ENCODE data around the gene SPSB4.

The SPSB4 gene

DNA sequence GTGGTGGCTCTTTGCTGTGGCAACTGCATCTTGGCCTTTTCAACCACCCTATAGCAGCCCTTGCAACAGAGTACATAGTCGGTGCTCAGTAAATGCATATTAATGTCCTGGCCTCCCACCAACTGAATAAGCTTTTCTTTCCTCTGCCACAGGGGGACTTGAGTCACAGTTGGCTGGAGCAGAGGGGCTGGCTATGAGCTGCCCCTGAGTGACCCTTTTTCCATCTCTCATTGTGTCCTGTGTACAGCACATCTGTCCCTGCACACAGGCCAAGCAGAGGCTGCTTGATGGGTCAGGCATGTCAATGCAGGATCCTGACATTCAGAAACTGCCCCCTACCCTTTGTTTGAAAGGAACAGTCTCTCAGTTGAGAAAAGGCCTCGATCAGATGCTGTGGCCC lies 22.4 kb downstream of the SPSB4 start:
- no peak for FAIRE-seq
- no peak for DNase-seq (ENCODE audit: low spot score)

DNA sequence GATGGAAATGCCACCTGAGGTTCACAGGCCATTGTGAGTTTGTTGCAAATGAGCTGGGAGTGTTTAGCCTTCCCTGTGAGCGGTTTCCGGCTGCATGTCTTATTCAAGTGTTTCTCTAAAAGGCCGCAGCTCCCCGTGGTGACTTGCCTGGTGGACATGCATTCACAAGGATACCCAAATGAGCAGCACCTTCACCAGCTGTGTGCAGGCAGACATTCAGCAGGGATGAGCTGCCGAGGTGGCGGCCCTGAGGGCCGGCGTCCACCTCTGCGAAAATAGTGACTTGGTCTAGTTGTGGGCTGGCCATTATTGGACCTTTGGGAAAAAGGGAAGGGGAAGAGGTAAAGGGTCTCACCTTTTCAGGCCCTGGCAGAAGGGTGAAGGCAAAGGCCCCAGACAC lies 23.4 kb downstream of the SPSB4 start:
- FAIRE-seq (no peak), DNase-seq (ENCODE audit: low spot score) (no peak)

DNA sequence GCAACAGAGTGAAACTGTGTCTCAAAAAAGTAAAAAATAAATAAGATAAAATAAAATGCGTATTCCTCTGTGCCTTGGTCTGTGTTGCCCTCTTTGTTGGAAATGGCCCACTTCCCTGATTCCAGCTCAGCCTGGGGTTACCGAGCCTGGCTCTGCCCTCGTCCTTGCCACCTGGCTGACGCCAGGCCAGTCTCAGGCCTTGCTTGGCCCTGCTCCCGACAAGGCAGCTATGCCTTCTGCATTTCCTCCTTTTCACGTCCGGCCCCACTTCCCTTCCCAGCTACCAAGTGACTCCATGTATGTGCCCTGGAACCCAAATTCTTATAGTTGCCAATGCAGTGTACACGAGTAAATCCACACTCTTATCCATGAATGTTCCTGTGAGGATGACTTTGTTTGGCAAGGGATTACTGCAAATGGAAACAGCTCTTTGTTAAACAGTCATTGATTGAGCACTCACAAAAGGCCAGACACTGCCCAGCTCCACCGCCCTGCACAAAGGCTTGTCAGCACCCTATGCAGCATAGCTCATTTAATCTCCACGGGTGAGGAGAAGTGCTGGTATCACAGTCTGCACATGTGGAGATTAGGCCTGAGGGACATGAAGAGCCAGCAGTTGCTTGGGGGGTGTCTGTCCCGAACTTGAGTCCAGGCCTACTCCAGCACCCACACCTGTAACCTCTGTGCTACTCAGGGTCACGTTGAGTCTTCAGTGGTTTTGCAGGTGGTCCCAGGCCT lies 25.1 kb downstream of the SPSB4 start:
- no peak for FAIRE-seq
- DNase-seq (ENCODE audit: low spot score), result no peak

DNA sequence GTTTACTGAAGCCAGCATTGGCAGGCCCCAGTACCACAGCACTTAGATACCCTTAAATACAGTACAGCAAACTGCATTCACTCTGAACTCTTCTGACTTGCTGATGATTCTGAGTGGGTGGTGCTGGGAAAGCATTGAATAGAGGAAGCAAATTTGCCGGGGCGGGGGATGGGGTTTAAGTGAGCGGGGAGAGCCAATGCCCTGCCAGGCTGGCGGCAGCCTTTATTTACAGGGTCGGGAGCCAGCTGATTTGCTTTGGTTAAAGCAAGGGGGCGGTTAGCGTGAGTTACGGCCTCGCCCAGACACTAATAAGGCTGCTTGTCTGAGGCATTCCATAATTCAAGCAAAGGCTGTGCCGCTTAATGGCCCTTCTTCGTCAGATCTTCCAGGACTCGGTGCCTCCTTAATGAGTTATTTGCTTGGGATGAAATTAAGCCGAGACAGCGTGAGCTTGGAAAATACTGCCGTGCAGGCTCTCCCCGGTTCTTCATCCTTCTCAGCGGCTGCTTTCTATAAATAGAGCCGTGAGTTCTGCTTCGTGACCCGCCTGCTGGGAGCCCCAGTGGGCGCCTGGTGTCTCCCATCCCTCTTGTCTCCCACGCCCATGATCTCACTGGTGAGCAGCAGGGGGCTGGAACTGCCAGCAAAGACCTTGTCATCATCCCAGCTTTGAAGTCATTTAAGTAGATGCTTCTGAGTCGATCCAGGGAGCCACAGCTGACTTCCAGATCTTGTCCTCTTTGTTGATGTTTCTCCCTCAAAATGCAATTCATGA lies 25.8 kb downstream of the SPSB4 start:
- no peak for DNase-seq (ENCODE audit: low spot score)

DNA sequence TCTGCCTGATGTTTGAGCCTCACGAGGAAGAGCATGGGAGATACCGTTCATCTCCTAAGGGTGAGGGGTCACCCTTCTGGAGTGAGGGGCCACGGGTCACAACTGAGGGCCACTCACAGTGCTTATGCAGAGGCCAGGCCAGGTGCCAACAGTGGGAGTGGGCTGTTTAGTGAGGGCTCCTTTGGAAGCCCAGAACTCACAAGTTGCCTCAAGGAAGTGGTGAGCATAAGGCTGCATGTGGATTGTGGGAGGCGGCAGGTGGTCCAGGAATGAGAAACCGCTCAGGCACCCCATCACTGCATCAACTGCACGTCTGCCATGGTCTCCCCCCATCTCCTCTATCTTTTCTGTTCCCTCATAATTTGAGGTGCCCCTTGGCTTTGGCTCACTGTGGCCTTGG lies 26.5 kb downstream of the SPSB4 start:
- no peak for FAIRE-seq
- no peak for DNase-seq (ENCODE audit: low spot score)

More for the DNA sequence above, 25.8 kb downstream of the SPSB4 start:
- FAIRE-seq, result no peak

DNA sequence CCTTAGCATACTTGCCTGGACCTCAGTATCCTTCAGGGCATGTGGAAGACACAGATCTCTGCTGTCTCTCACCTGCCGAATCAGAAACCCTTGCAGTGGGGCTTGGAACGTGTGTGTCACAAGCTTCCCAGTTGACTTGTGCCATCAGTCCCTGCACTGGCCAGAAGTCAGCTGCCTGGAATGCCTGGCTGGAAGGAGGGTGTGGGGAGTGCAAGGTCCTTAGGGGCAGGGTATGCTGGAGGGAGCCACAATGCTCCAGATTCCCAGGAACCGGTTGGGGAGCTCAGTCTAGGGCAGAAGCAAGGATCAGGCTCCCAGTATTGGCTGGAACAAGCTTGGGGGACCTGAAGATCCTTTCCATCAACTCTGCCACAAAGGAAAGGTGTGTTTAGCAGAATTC lies 27.1 kb downstream of the SPSB4 start:
- no peak for FAIRE-seq
- DNase-seq (ENCODE audit: low spot score), result no peak

DNA sequence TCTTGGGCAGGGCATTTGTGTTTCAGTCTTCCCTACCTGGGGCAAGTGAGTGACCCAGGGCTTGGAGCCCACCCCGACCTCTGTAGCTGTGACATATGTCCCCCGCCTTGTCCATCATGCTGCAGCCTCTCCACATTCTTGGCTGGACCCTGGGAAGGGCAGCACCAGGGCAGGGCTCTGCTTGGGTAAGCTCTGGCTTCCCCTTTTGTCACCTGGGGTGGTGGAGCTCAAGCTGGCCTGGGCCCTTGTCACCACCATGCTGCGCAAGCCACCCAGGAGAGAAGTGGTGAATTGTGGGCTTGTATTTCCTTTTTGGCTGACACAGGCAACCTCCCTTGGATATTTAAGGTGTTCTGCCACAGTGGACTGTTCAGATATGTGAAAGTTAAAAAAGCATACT lies 29.3 kb downstream of the SPSB4 start:
- FAIRE-seq (no peak), DNase-seq (ENCODE audit: low spot score) (no peak)

DNA sequence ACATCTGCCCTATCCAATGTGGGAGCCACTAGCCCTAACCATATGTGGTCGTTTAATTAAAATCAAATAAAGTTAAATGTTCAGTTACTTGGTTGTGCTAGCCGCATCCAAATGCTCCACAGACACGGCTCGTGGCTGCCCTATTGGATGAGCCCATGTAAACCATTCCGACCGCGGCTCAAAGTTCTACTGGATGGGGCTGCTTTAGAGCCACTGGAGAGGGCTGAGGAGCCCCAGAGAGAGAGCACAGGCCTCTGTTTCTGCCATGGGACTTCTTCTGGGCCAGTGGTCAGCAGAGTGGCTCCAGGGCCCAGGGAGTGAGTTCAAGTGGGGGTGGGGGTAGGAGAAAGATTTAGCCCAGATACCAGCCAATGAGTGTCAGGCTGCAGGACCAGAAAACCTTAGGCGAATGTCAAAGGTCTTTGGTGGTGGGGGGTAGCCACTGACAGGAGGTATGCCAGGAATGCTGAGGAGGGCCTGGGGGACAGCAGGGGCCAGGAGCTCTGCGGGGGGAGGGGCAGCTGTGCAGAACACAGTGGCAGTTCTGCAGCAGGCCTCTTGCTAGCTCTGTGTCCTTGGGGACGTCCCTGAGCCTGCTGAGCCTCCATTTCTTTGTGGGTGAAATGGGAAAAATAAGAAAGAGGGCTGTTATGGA lies 30.1 kb downstream of the SPSB4 start:
- FAIRE-seq, result no peak
- no peak for DNase-seq (ENCODE audit: low spot score)

DNA sequence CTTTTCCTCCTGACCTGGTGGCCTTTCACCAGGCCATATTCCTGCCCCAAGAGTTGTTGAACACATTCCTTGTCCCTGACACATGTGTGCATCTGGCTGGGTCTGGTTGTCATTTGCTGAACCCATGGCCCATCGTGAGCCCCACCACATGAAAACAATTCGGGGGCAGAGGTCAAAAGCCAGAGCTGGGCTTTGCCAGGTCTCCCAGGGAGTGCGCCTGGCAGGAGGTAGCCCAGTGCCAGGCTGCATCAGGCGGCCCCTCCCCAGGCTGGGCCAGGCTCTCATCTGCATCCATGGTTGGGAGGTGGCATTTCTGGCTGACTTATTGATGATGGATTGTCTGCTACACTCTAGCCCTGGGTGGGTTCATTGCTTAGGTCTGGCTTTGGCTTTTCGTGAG lies 30.9 kb downstream of the SPSB4 start:
- DNase-seq (ENCODE audit: low spot score) (no peak), FAIRE-seq (no peak)

DNA sequence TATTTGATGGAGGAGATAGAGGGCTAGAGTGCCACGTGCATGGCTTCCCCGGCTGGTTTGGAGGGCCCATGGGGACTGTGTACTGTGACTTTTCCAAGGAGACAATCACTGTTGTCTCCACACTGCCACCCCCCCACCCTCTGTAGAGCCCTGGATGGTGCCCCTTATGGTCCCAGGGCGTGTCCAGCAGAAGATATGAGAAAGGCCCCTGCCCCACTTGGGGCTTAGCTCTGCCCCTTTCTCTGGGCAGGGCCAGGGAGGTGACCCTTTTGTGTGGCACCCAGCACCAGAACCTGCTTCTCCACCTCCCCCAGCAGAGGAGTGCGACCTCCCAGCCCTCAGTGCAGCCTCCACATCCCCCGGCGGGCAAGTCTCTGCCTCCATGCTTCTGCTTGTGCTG lies 32.1 kb downstream of the SPSB4 start:
- DNase-seq (ENCODE audit: low spot score) (no peak), FAIRE-seq (no peak)

DNA sequence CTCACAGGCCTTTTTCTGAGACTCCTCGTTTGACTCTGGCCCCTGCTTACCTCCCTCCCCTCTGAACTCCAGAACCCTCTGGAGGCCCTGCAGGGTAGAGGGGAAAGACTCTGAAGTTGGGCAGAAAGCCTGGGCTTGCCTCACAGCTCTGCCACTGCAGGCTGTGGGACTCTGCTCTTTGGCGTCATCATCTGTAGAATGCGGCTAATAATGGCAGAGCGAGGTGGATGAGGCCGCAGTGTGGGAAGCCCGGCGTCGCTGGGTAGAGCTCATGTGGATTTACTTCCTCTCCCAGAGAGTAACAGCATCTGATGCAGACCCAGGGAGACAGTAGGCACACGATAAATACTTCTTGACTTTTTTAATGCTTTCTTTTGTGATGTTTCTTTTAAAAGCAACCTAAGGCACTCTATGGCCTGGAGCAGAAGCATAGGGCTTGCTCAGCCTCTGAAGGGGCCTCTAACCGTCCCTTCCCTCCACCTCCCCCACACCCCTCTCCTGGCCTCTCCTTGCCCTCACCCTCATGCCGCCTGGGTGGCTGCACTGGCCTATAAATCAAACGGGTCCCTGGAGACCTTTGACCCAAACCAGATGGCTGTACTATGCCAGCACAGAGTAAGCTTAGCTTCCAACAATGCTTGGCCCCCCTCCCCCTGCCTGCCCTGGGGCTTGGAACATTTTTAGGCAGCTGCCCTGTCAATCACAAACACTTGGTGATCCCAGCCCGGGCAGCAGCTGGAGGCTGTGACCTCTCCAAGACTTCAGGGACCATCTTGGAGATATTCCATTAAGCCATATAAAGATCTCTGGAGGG lies 32.9 kb downstream of the SPSB4 start:
- DNase-seq (ENCODE audit: low spot score) (no peak), FAIRE-seq (no peak)

DNA sequence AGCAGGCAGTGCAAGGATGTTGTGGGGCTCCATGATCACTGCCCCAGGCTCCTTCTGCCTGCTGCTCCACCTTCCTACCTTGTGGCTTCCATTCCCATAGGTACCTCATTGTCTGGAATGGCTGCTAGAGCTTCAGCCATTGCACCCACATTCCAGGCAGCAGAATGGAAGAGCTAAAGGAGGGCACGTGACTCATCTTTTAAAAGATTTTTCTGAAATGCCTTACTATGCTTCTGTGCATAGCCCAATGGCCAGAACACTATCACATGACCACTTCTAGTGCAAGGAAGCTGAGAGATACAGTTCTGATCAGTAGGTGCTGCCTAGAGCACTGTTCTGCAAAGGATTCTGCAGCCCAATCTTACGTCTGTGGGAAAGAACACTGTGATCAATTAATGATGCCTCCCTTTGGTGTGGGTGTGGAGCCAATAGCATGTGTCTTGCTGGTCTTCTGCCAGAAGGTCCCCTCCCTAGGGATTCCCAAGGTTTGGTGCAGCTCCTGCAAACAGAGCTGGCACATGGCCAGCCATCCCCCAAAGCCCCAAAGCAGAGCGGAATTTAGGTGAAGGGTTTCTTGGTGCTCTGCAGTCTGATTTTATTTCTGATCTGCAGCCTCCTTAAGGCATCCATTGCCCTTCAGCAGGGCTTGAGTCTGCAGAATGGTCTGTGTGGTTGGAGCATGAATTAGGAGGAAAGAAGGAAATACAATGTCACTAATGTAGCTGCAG lies 34.4 kb downstream of the SPSB4 start:
- FAIRE-seq (no peak), DNase-seq (ENCODE audit: low spot score) (no peak)

DNA sequence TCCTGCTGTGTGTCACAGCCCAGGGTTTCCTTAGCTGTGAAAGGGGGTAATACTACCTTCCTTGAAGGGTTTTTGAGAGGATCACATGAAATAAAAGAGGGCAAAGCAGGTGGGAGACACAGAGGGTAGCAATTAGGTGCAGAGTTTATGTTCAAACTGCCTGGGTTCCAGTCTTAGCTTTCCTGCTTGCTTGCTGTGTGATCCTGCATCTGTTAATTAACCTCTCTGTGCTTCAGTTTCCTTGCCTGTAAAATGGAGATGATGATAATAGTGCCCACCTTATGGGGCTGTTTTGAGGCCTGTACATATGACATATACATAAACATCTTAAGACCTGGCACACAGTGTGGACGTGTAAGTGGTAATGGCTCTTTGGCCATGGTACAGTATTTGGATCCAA lies 35.0 kb downstream of the SPSB4 start:
- DNase-seq (ENCODE audit: low spot score), result no peak
- no peak for FAIRE-seq

DNA sequence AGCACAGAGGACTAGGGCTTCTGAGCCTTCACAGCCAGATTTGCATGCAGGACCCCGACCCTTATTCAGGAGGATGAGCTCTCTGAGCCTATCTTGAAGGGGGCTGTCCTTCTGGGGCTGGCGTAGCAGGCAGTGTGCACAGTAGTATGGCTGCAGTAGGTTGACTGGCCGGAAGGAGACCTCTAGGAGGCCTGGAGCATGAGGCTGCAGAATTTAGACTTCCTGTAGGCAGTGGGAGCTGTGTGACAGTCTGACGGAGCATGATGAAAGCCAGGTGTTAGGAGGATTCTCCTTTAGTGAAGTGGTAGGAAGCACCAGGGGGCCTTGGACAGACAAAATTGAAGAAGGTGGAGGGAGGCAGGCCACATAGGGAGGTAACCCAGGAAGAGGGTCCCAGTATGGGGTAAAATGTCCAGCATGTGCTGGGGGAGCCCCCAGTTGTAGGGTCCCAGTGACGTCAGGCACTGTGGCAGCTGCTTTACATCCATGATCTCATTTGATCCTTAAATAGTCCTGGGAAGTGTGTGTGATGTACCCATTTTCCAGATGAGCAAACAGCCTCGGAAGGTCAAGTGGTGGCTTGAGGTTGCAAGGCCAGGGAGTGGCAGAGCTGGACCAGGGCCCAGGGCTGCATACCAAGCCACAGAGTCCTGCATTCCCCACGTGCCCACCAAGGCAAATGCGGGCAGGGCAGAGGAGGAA lies 36.1 kb downstream of the SPSB4 start:
- DNase-seq (ENCODE audit: low spot score), result no peak
- FAIRE-seq, result no peak

DNA sequence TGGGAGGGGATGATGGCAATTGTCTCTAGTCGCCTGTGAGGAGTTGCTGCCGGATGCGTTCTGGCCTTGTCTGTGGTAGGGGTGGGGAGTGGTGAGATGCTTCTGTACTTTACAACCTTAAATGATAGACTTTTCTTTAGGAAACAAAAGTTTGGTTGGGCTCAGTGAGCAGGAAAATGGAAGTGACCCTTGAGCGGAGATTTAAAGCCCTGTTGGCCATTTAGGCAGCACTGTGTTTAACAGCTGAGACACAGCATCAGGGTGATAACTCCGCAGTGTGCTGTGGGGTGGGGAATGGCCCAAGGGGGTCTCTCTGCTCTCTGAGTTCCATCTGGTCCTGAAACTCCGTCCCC lies 36.6 kb downstream of the SPSB4 start:
- FAIRE-seq, result no peak
- no peak for DNase-seq (ENCODE audit: low spot score)

DNA sequence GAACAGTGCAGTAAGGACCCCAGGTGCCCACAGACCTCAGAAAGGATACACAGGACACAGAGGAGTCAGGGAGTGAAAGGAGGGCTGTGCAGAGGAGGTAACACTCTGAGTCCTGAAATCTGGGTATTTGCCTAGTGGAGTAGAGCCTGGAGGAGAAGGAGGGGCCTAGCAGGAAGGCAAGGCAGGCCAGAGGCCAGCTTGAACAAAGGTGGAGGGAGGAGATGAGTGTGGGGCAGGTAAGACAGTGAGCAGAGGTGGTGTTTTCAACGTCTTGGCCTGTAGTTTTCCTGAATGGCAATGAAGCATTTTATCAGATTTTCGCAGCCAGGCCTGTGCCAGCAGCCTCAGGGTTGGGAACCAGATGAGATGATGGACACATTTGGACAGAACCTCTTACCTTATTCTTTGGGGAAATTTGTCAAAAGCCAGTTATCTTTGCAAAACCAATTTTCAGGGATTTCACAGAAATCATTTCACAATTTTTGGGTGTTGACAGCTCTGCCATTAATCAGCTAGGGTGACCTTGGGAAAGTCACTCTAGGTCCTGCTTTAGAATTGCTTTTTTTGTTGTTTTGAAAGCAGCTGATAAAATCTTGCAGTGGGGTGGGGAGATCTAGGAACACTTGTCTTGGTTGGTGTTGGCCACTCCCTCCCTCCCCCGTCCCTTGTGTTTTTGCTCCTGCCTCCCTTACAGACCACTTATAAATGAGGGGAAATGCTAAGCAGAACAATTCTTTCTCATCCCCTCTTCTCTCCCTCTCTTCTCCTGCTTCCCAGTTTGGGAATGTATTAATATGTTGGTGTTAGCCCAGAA lies 38.4 kb downstream of the SPSB4 start:
- FAIRE-seq, result no peak

DNA sequence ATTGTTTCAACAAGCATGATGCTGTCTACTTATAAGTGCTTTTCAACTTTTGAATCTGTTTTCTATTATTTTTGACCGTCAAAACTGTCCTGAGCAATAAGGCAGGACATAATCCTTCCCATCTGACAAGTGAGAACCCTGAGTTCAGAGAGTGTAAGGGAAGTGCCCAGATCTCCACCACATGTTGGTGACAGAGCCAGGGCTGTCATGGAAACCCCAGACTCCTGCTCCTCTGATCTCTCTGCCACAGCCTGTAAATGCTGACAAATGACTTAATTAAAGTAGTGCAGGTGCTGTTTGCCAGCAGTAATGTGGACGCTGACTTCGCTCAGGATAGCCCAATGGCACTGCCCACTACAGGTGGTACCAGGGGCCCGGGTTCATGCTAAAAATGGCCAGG lies 40.3 kb downstream of the SPSB4 start:
- DNase-seq (ENCODE audit: low spot score) (no peak), FAIRE-seq (no peak)

More for the DNA sequence above, 38.4 kb downstream of the SPSB4 start:
- DNase-seq (ENCODE audit: low spot score), result no peak

DNA sequence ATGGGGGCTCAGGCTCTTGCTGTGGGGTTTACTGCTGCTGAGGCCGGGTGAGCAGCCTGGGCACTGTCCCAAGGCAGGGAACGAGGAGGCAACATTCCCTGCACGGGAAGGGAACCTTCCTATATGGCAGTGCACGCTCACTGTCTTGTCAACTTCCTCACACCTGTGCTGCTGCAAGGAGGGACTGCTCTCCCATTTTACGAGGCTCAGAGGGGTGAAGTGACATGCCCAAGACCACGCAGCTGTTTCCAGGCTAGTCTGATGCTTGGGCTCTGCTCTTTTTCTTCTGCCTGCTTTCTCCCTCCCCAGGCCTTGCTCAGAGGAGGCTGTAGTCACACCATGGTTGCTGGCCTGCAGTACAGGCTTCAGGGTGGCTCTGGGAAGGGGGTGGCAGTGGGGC lies 41.5 kb downstream of the SPSB4 start:
- FAIRE-seq, result no peak
- DNase-seq (ENCODE audit: low spot score), result no peak

DNA sequence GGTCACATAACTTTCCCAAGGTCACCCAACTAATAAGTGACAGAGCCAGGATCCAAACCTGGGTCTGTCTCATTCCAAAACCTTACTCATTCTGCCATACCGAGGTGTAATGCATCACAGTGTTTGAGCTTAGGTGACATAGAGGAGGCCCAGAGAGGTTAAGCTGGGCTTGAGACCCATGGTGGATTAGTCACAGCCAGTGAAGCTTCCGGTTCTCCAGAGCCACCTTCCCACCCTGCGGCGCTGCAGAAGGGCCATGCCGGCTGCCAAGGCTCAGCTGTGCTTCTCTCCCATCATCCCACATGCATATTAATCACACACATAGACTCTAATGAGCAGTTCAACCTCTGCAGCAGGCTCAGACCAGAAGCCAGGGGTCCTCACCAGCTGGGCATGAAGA lies 42.2 kb downstream of the SPSB4 start:
- FAIRE-seq, result no peak
- DNase-seq (ENCODE audit: low spot score), result no peak
